K562 (cell line): ENCODE results near the gene TINAG.

Source experiments
- CTCF ChIP-seq, 3 experiments: IDR thresholded peaks in 2 of 3; conservative IDR thresholded peaks in 1 of 3; 2 replicates each; pipeline ENCODE4 v1.5.1; 2011 to 2012; ENCODE audit warnings: low read length in 3 of 3, mild to moderate bottlenecking in 3 of 3, control low read depth in 2 of 3, improper control_type of control experiment in 1 of 3, inconsistent platforms in 1 of 3, low read depth in 1 of 3, mixed read lengths in 1 of 3, moderate library complexity in 1 of 3; ENCODE audit not compliant: insufficient read depth in 2 of 3
- FOXK1 ChIP-seq: sonication (generic); formaldehyde crosslinking; IDR thresholded peaks from 2 replicates; pipeline ENCODE4 v1.8.0; 2022; ENCODE audit warnings: missing genetic modification reagents, mild to moderate bottlenecking, borderline replicate concordance
- KAT7 ChIP-seq: sonication (generic); formaldehyde crosslinking; IDR thresholded peaks from 2 replicates; pipeline ENCODE4 v1.8.0; 2022; ENCODE audit warnings: missing genetic modification reagents, mild to moderate bottlenecking, borderline replicate concordance

- no peak for TF ChIP-seq CTCF (IDR thresholded peaks at IDR 0.05 in 2 of 3, conservative IDR thresholded peaks at IDR 0.05 in 1 of 3; ENCODE audit: insufficient read depth in 2 of 3, low read depth in 1 of 3, low read length in 3 of 3)
- no peak for TF ChIP-seq KAT7 (CRISPR knock-in tag)
- TF ChIP-seq FOXK1: no peak
Observed at GRCh38 chr6:54286141-54286540, 22.1 kb upstream of the TINAG start.
